Mesenchymal stem cell (in vitro differentiated cells and primary cell): ENCODE results near the gene RERE.

ENCODE experiments used
- DNase-seq: peaks from one replicate; pipeline ENCODE4 v3.0.0-alpha.2; 2013
- H2AFZ ChIP-seq: one replicate; pipeline ENCODE4 v1.6.1; 2013; ENCODE audit warnings: low read depth, mild to moderate bottlenecking, control low read depth, inconsistent platforms, low read length, moderate library complexity
- H2AK5ac ChIP-seq: 2 replicates; pipeline ENCODE4 v1.6.1; 2013; ENCODE audit warnings: low read length, moderate library complexity, mild to moderate bottlenecking, inconsistent platforms; ENCODE audit not compliant: severe bottlenecking
- H2BK120ac ChIP-seq: one replicate; pipeline ENCODE4 v1.6.1; 2013; ENCODE audit warnings: low read depth, mild to moderate bottlenecking, inconsistent platforms, low read length, moderate library complexity
- H2BK12ac ChIP-seq, 2 experiments: one replicate each; pipeline ENCODE4 v1.6.1; 2013; ENCODE audit warnings: inconsistent platforms in 2 of 2, low read length in 2 of 2, mild to moderate bottlenecking in 2 of 2, moderate library complexity in 2 of 2, control low read depth in 1 of 2
- H2BK15ac ChIP-seq: one replicate; pipeline ENCODE4 v1.6.1; 2013; ENCODE audit warnings: mild to moderate bottlenecking, low read depth, inconsistent platforms; ENCODE audit not compliant: poor library complexity, severe bottlenecking
- H2BK5ac ChIP-seq: 2 replicates; pipeline ENCODE4 v1.6.1; 2013; ENCODE audit warnings: low read depth, mild to moderate bottlenecking, low read length, control low read depth, inconsistent platforms; ENCODE audit not compliant: poor library complexity, severe bottlenecking
- H3K14ac ChIP-seq, 2 experiments: one replicate each; pipeline ENCODE4 v1.6.1; 2013; ENCODE audit warnings: inconsistent platforms in 2 of 2, low read length in 2 of 2, control low read depth in 1 of 2, mild to moderate bottlenecking in 1 of 2, moderate library complexity in 1 of 2
- H3K18ac ChIP-seq, 2 experiments: one replicate each; pipeline ENCODE4 v1.6.1; 2013; ENCODE audit warnings: inconsistent platforms in 2 of 2, low read length in 2 of 2, control low read depth in 1 of 2, low read depth in 1 of 2, mild to moderate bottlenecking in 1 of 2
- H3K23ac ChIP-seq, 2 experiments: one replicate each; pipeline ENCODE4 v1.6.1; 2013; ENCODE audit warnings: inconsistent platforms in 2 of 2, low read length in 2 of 2, mild to moderate bottlenecking in 2 of 2, moderate library complexity in 2 of 2, control low read depth in 1 of 2
- H3K27ac ChIP-seq: 2 replicates; pipeline ENCODE4 v1.5.1; 2013; ENCODE audit warnings: mild to moderate bottlenecking, moderate library complexity, low read length, control low read depth, inconsistent platforms; ENCODE audit not compliant: poor library complexity, severe bottlenecking
- H3K27me3 ChIP-seq, 2 experiments: 2 replicates each; pipeline versions ENCODE4 v1.6.1 to v1.7.0; 2013; ENCODE audit warnings: low read length in 2 of 2, mild to moderate bottlenecking in 2 of 2, moderate library complexity in 2 of 2, control low read depth in 1 of 2, inconsistent platforms in 1 of 2; ENCODE audit not compliant: control insufficient read depth in 1 of 2, insufficient read depth in 1 of 2
- H3K36me3 ChIP-seq, 2 experiments: 2 replicates each; pipeline versions ENCODE4 v1.6.1 to v1.7.0; 2013; ENCODE audit warnings: low read length in 2 of 2, control low read depth in 1 of 2, inconsistent platforms in 1 of 2, low read depth in 1 of 2, mild to moderate bottlenecking in 1 of 2; ENCODE audit not compliant: insufficient read depth in 2 of 2, control insufficient read depth in 1 of 2
- H3K4ac ChIP-seq, 2 experiments: one replicate each; pipeline ENCODE4 v1.6.1; 2013; ENCODE audit warnings: inconsistent platforms in 2 of 2, low read length in 2 of 2, mild to moderate bottlenecking in 2 of 2, moderate library complexity in 2 of 2, control low read depth in 1 of 2, low read depth in 1 of 2
- H3K4me1 ChIP-seq: 2 replicates; pipeline ENCODE4 v1.6.1; 2013; ENCODE audit warnings: low read depth, low read length, control low read depth; ENCODE audit not compliant: control insufficient read depth, insufficient read depth
- H3K4me2 ChIP-seq: 2 replicates; pipeline ENCODE4 v1.6.1; 2013; ENCODE audit warnings: low read length, mild to moderate bottlenecking, inconsistent platforms; ENCODE audit not compliant: poor library complexity, severe bottlenecking
- H3K4me3 ChIP-seq, 2 experiments: 2 replicates each; pipeline versions ENCODE4 v1.5.1 to v1.7.0; 2013; ENCODE audit warnings: low read length in 2 of 2, mild to moderate bottlenecking in 2 of 2, control low read depth in 1 of 2, low read depth in 1 of 2; ENCODE audit not compliant: insufficient read depth in 1 of 2
- H3K79me1 ChIP-seq: replicated peaks from 2 replicates; pipeline ENCODE4 v1.6.1; 2013; ENCODE audit warnings: mild to moderate bottlenecking, control low read depth, low read length, inconsistent platforms; ENCODE audit not compliant: poor library complexity, severe bottlenecking
- H3K9ac ChIP-seq: 2 replicates; pipeline ENCODE4 v1.7.0; 2013; ENCODE audit warnings: mild to moderate bottlenecking, low read length, moderate library complexity
- H3K9me3 ChIP-seq: 2 replicates; pipeline ENCODE4 v1.7.0; 2013; ENCODE audit warnings: mild to moderate bottlenecking, low read length; ENCODE audit not compliant: control insufficient read depth
- H4K8ac ChIP-seq: one replicate; pipeline ENCODE4 v1.6.1; 2013; ENCODE audit warnings: inconsistent platforms, mild to moderate bottlenecking, low read length, moderate library complexity
- H4K91ac ChIP-seq: one replicate; pipeline ENCODE4 v1.6.1; 2013; ENCODE audit warnings: mild to moderate bottlenecking, low read length, inconsistent platforms
- WGBS: methylation state at CpG from one replicate; pipeline ENCODE4 v1.1.7; 2013; ENCODE audit warnings: mixed read lengths; 5-methylcytosine and 5-hydroxymethylcytosine counted together

Gene RERE

GRCh38 chr1:8807004-8807403 lies 10.4 kb downstream of the RERE start:
- Histone ChIP-seq H3K4ac (no peak overlapping the region), H2AK5ac (no peak overlapping the region), H3K36me3 (peaks cover 0 to 3% of the 10 kb centered on the region in 2 experiments), H3K9ac (no peak overlapping the region), H2BK120ac (no peak overlapping the region), H2AFZ (no peak overlapping the region), H3K23ac (no peak overlapping the region), H3K9me3 (no peaks in the 10 kb centered on the region), H4K91ac (no peak overlapping the region), H3K79me1 (peaks cover 16% of the 10 kb centered on the region), H3K4me3 (no peak overlapping the region), H3K14ac (no peak overlapping the region), H2BK12ac (no peak overlapping the region), H4K8ac (no peak overlapping the region), H2BK15ac (no peak overlapping the region), H3K18ac (no peak overlapping the region), H3K4me2 (no peak overlapping the region), H3K27ac (no peak overlapping the region), H3K27me3 (no peaks in the 10 kb centered on the region), H2BK5ac (no peak overlapping the region), H3K4me1 (peaks cover 3% of the 10 kb centered on the region)
- WGBS, result 91% methylated on average over 8 of the region's 8 CpGs
- no peak for DNase-seq

- Histone ChIP-seq H3K14ac (no peak overlapping the region), H3K4me2 (no peak overlapping the region), H3K9me3 (no peaks in the 10 kb centered on the region), H3K27me3 (no peaks in the 10 kb centered on the region), H3K79me1 (peaks cover 26% of the 10 kb centered on the region), H2BK15ac (no peak overlapping the region), H2BK5ac (no peak overlapping the region), H3K4me1 (no peaks in the 10 kb centered on the region), H3K36me3 (no peaks in the 10 kb centered on the region), H3K4me3 (no peak overlapping the region), H4K91ac (no peak overlapping the region), H2AFZ (no peak overlapping the region), H3K23ac (no peak overlapping the region), H3K9ac (no peak overlapping the region), H3K27ac (no peak overlapping the region), H3K4ac (no peak overlapping the region), H2BK120ac (no peak overlapping the region), H2BK12ac (no peak overlapping the region), H3K18ac (no peak overlapping the region), H2AK5ac (no peak overlapping the region), H4K8ac (no peak overlapping the region)
- 100% methylated on average over 5 of the region's 5 CpGs for WGBS
- DNase-seq, result no peak
Measured at GRCh38 chr1:8800416-8800815, 17.0 kb downstream of the RERE start.

- DNase-seq, result no peak
- H3K27ac ChIP-seq, result no peak overlapping the region
- H3K79me1 ChIP-seq, result peaks cover 29% of the 10 kb centered on the region
- no peak overlapping the region for H4K91ac ChIP-seq
- H3K4me3 ChIP-seq, result no peak overlapping the region
- WGBS, result 88% methylated on average over 3 of the region's 5 CpGs
- H2BK15ac ChIP-seq, result no peak overlapping the region
- no peak overlapping the region for H3K23ac ChIP-seq
- H2AK5ac ChIP-seq, result no peak overlapping the region
- H2AFZ ChIP-seq, result no peak overlapping the region
- H4K8ac ChIP-seq, result no peak overlapping the region
- H3K4me1 ChIP-seq, result no peaks in the 10 kb centered on the region
- peaks cover 0 to 3% of the 10 kb centered on the region in 2 experiments for H3K36me3 ChIP-seq
- H3K4ac ChIP-seq, result no peak overlapping the region
- no peak overlapping the region for H3K18ac ChIP-seq
- H2BK5ac ChIP-seq, result no peak overlapping the region
- H3K9me3 ChIP-seq, result no peaks in the 10 kb centered on the region
- no peak overlapping the region for H3K14ac ChIP-seq
- H3K4me2 ChIP-seq, result no peak overlapping the region
- H3K9ac ChIP-seq, result no peak overlapping the region
- H3K27me3 ChIP-seq, result no peaks in the 10 kb centered on the region
- no peak overlapping the region for H2BK12ac ChIP-seq
- H2BK120ac ChIP-seq, result no peak overlapping the region
Measured at GRCh38 chr1:8797216-8797615, 20.2 kb downstream of the RERE start.

- DNase-seq, result no peak
- no peaks in the 10 kb centered on the region for H3K9me3 ChIP-seq
- no peak overlapping the region for H3K23ac ChIP-seq
- H3K4me1 ChIP-seq, result no peaks in the 10 kb centered on the region
- no peak overlapping the region for H3K9ac ChIP-seq
- H3K4me3 ChIP-seq, result no peak overlapping the region
- H3K36me3 ChIP-seq, result peaks cover 0 to 3% of the 10 kb centered on the region in 2 experiments
- no peak overlapping the region for H2BK15ac ChIP-seq
- H4K8ac ChIP-seq, result no peak overlapping the region
- no peak overlapping the region for H2BK12ac ChIP-seq
- H2AFZ ChIP-seq, result no peak overlapping the region
- H3K27ac ChIP-seq, result no peak overlapping the region
- H2AK5ac ChIP-seq, result no peak overlapping the region
- no peak overlapping the region for H4K91ac ChIP-seq
- H3K4me2 ChIP-seq, result no peak overlapping the region
- H2BK5ac ChIP-seq, result no peak overlapping the region
- no peak overlapping the region for H3K14ac ChIP-seq
- H3K4ac ChIP-seq, result no peak overlapping the region
- 66% methylated on average over 3 of the region's 3 CpGs for WGBS
- peaks cover 28% of the 10 kb centered on the region for H3K79me1 ChIP-seq
- no peak overlapping the region for H3K18ac ChIP-seq
- no peaks in the 10 kb centered on the region for H3K27me3 ChIP-seq
- H2BK120ac ChIP-seq, result no peak overlapping the region
Measured at GRCh38 chr1:8796812-8797211, 20.6 kb downstream of the RERE start.
